HG02642 (cell line): ENCODE measurements around the gene TRIO.
"Not testable (repeated sequence)": the region's sequence is repeated elsewhere in the genome, so short reads cannot be mapped to it uniquely, and the experiment has no call there.

Experiments used
- ATAC-seq: cut with Tn5 transposase; IDR thresholded peaks from one replicate; pipeline ENCODE4 v1.9.1; 2021; ENCODE audit warnings: mild to moderate bottlenecking; ENCODE audit not compliant: unreplicated experiment, poor library complexity

Gene TRIO

GRCh38 chr5:14415024-14415697 is 272.0 kb downstream of the TRIO start:
- peak; percentile 53 for ATAC-seq

GRCh38 chr5:14415698-14416074 is 272.5 kb downstream of the TRIO start:
- ATAC-seq, result no peak

- ATAC-seq, result no peak
These were observed 273.6 kb downstream of the TRIO start for GRCh38 chr5:14416621-14417275.

GRCh38 chr5:14417276-14417730 is 274.2 kb downstream of the TRIO start:
- no peak for ATAC-seq

- no peak for ATAC-seq
These were observed 274.9 kb downstream of the TRIO start for GRCh38 chr5:14417792-14418765.

GRCh38 chr5:14419686-14420085 is 276.5 kb downstream of the TRIO start:
- ATAC-seq, result no peak

GRCh38 chr5:14420101-14420811 is 277.1 kb downstream of the TRIO start:
- ATAC-seq, result no peak

GRCh38 chr5:14421851-14422250 is 278.7 kb downstream of the TRIO start:
- no peak for ATAC-seq

GRCh38 chr5:14424011-14424685 is 281.0 kb downstream of the TRIO start:
- ATAC-seq, result no peak

- ATAC-seq, result no peak
These were observed 282.4 kb downstream of the TRIO start for GRCh38 chr5:14425559-14425958.

GRCh38 chr5:14426521-14426920 is 283.4 kb downstream of the TRIO start:
- no peak for ATAC-seq

- no peak for ATAC-seq
These were observed 285.4 kb downstream of the TRIO start for GRCh38 chr5:14428302-14429081.

GRCh38 chr5:14429101-14430050 is 286.2 kb downstream of the TRIO start:
- no peak for ATAC-seq

GRCh38 chr5:14431534-14431933 is 288.4 kb downstream of the TRIO start:
- no peak for ATAC-seq

GRCh38 chr5:14432931-14433589 is 289.9 kb downstream of the TRIO start:
- ATAC-seq, result no peak

- ATAC-seq, result no peak
These were observed 292.3 kb downstream of the TRIO start for GRCh38 chr5:14435481-14435880.

- not testable (repeated sequence) for ATAC-seq
These were observed 293.0 kb downstream of the TRIO start for GRCh38 chr5:14436122-14436521.
